Lung microvascular endothelial cell (primary cell): ENCODE data around the gene RPH3AL. TPM values are rescaled to one million over a fixed set of nuclear protein-coding genes. Genes with fewer than 3 reads are reported as not detected.

Experiments
- DNase-seq, 2 donors: peaks; one replicate each; pipeline versions ENCODE4 v3.0.0 to v3.0.0-alpha.2; 2010; ENCODE audit warnings: low read depth in 2 of 2
- total RNA-seq: library from RNA; depleted of rRNA; stranded (reverse); fragments of >200 nt; gene quantifications from 2 replicates; pipeline ENCODE4 v1.2.1, GENCODE V29; 2014

The RPH3AL gene, protein sequence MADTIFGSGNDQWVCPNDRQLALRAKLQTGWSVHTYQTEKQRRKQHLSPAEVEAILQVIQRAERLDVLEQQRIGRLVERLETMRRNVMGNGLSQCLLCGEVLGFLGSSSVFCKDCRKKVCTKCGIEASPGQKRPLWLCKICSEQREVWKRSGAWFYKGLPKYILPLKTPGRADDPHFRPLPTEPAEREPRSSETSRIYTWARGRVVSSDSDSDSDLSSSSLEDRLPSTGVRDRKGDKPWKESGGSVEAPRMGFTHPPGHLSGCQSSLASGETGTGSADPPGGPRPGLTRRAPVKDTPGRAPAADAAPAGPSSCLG
- 8.9 and 22.2 TPM in 2 replicates for total RNA-seq

DNA sequence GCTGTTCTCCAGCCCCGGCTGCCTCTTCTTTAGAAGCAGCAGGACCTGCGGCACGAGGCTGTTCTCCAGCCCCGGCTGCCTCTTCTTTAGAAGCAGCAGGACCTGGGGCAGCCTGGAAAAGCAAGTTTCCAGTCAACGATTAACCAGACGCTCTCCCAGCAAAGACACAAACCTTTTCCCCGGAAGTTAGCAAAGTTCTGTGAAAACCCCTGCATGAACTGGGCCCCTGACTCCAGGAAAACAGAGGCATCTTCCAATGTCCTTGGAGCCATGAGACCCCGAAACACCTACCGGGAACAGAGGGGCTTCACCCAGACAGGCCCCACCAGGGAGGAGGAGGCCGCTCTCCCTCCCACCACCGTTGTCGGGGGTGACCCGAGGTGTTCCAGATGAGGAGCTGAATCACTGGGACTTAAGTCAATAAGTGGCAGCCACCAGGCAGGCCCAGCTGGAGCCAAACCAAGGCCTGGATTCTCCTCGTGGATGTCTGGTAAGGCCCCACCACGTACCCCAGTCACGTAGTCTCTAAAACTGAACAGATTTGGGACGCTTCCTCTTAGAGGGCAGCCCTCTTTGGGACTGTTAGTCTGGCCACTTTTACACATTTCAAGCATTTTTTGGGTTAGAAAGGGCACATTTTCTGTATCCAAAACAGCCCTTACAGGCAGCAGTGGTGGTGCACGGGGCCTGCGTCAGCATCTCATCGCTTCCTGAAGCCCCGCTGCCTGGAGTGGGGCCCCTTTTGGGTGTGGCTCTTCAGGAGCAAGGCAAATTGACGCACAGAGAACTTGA is at the start of gene RPH3AL:
TSS of gene RPH3AL (minus strand) at position 387 of the 792 bp plus-strand sequence. CDS start 25,264 bp downstream, outside the sequence.
- DNase-seq, result peak; percentile 63 to 85

DNA sequence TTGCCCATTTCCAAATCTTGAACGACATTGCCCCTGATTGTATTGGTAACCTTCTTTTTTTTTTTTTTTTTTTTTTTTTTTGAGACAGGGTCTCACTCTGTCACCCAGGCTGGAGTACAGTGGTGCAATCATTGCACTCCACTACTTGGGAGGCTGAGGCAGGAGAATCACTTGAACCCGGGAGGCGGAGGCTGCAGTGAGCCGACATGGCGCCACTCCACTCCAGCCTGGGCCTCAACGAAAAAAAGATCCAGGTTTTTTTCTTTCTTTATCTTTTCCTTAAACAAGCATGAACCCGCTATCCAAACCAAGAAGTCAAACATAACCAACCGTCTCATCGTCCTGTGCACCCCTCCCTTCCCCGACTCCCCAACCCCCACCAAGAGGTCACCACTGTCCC is 47.6 kb upstream of the RPH3AL start:
- DNase-seq, result no peak

DNA sequence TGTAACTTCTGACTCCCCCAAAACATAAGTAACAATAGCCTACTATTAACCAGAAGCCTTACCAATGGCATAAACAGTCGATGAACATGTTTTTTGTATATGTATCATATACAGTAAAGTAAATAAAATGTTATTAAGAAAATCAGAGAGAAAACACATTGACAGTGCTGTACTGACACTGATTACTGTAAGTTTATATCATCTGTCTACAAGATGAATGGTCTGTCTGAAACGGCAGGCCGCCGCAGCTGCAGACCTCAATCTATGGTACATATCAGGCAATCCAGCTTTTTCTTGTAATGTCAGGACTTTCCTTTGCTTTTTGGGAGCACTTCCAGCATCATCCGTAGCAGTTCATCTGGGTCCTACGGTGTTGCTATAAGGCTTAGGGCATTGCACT is 44.2 kb upstream of the RPH3AL start:
- DNase-seq, result no peak

DNA sequence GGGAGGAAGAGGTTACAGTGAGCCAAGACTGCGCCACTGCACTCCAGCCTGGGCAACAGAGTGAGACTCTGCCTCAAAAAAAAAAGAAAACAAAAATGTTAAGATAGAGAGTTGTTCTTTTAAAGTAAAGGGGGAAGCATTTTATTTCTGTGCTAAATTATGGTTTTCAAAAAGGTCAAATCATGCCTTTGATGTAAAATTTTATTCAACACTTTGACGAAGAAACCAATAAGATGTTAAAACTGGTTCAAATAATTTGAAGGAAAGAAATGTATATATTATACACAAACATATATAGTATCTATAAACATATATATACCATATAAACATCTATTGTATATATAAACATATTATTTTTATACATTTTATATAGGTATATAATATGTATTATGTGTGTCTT is 43.4 kb upstream of the RPH3AL start:
- no peak for DNase-seq

DNA sequence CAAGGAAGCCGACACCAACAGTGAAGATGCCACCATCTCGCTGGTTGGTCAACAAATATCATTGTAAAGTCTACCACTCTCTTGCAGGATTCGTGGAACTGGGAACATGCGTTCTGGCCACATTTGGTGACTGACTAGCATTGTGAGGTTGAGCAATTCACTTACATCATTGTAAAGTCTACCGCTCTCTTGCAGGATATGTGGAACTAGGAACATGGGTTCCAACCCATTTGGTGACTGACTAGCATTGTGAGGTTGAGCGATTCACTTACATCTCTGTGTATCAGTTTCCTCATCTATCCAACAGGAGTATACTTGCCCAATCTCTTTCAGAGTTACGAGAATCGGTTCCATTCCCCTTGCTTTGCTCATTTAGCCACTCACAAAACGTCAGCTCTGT is 42.6 kb upstream of the RPH3AL start:
- DNase-seq, result no peak

DNA sequence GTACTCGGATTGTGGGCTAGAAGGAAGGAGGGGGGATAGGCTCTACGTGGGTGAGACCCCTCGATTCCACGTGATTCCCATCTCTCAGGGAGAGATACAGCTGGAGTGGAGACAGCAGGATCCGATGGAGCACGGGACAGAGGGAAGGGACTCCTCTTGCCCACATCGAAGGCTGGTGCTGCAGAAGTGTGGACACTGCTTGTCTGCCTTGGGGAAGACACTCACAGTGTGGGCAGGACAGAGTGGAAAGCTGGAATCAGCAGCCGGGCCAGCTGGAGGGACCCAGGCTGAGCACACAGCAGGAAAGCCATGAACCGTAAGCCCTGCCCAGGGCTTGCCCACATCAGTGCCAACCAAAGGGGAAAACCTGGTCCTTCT is 42.1 kb upstream of the RPH3AL start:
- no peak for DNase-seq

DNA sequence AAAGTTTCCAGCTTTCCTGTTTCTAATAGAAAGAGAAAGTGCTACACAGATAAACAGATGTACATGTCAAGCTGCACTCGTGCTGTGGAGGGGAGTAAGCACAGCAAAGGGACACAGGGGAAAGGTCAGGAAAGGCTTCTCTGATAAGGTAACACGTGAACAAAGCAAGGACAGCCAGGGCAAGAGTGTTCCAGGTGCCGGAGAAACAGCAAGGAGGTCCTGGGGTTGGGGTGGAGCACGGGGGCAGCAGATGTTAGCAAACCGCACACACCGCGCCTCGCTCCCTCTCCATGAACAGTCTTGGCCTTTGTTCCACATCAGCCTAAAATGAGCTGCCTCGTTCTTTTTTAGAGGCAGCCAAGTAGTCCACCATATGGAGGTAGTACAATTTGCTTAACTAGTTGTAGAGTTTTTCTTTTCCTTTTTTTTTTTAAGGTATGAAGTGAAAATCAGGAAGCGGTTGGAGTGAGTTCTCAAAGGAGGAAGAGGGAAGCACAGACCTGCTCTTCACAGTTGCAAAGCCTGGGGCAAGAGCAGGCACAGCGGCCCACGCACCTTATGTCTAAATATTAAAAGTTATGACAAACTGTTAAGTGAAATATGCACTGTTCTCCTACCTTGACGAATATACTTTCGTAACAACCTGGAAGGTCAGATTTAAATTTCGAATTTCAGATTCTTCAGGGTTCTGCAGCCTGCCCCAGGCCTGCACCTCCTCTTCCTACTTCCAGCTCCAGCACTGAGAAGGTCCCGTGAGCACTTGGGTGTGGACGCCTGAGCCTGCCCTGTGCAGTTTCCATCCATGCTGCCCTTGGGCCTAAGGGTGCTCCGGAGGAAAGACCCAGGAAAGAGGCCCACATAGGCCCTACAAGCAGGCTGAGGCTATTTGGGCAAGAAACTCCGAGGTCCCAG is 41.5 kb upstream of the RPH3AL start:
- DNase-seq, result peak in 1 of 2 donors; percentile 55

DNA sequence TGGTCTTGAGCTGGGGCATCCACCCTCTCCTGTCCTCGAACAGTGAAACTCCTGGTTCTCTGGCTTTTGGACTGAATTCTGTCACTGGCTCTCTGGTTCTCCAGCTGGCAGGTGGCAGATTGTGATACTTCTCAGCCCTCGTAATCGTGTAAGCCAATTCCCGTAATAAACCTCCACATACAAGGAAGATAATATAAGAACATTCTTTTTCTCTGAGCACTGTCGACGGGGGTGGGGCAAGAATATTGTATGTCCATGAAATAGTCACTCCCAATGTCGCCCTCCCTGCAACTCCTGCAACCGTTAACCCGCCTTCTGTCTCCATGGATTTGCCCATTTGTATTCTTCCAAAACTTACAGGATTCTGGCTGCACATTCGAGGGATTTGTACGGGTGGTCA is 39.2 kb upstream of the RPH3AL start:
- DNase-seq, result no peak

DNA sequence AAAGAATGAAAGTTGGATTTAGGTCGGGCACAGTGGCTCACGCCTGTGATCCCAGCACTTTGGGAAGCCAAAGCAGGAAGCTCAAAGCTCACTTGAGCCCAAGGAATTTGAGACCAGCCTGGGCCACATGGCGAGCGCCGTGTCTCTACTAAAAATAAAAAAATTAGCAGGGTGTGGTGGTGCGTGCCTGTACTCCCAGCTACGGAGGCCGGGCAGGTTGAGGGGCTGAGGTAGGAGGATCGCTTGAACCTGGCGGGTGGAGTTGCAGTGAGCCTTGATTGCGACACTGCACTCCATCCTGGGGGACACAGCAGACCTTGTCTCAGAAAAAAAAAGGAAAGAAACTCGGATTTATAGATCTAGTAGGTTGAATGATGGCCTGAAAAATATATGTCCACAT is 37.4 kb upstream of the RPH3AL start:
- no peak for DNase-seq

DNA sequence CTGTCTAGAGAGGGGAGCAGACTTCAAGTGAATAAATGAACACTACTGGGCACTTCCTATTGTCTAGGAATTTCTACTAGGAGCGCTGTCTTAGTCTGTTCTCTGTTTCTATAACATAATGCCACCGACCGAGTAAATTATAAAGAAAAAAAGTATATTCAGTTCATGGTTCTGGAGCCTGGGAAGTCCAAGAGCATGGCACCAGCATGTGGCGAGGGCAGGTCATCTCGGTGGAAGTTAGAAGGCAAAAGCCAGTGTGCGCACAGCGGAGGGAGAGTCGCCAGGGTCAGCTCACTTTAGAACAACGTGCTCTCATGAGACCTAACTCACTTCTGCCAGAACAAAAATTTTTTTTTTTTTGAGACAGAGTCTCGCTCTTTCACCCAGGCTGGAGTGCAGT is 35.5 kb upstream of the RPH3AL start:
- no peak for DNase-seq

DNA sequence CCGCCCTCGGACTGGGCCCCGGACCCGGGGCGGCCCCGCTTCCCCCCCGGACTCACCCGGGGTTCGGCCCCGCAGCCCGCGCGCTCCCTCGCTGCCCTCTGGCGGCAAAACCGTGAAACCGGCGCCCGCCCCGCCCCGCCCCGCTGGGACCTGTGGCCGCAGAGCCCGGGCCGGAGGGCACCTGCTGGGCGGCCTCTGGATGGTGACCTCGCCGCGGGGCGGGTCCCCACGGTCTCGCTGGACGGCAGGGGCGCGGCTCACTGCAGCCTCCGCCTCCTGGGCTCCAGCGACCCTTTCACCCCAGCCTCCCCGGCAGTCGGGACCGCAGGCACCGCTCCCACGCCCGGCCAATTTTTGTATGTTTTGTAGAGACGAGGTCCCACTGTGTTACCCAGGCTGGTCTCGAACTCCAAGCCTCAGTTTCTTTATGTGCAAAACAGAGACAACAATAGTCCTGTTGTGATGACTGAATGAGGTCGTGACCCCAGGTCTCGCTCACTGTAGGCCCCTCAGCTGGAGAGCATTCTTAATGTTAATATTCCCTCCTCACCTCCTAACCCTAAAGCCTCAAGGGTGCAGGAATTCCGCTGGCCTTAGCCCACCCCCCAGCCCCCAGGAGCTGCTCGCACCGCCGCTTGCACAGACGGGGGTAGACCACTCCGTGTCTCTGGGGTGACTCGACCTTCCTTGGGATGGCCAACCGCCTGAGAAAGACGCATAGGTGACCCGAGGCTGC is 33.7 kb upstream of the RPH3AL start:
- DNase-seq, result peak; percentile 47 to 64

DNA sequence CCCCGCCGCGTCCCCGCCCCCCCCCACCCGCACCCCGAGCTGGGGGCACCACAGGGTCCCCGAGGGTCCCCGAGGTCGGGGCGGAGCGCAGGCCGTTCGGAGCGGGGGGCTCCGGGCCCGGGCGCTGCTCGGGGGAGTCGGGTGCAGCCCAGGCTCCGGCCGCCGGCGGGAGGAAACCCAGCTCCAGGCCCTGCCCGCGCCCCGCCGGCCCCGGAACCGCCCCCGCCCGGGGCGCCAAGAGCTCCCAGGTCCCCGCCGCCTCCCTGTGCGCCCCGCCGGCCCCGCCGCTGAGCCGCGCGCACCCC is 33.2 kb upstream of the RPH3AL start:
- no peak for DNase-seq

DNA sequence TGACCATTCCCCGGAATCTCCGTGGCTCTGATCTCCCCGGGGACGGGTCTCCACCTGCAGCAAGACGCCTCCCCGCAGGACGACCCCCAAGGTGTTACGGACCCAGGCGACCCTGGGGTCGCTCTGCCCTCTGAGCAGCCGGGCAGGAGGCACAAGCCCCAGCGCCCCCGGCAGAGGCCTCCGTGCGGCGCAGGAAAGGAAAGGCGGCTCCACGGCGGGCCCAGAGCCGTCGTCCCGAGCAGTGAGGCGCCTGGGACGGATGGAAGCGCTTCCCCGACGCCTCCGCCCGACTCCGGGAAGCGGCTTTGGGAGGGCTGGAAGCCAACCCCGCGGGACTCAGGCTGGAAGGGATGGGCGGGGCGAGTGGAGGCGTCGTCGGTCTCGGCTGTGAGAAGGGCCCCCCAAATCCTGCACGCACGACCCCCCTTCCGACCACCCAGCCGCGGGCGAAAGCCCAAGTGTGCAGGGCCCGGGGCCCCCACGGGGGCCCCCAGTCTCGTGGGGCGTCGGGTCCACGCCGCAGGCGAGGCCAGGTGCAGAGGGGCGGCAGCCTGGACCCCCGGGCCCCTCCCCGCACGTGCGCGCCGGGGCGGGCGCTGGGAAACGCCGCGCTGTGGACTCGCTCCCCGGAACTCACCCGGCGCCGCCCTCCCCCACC is 32.7 kb upstream of the RPH3AL start:
- peak; percentile 25 to 29 for DNase-seq

DNA sequence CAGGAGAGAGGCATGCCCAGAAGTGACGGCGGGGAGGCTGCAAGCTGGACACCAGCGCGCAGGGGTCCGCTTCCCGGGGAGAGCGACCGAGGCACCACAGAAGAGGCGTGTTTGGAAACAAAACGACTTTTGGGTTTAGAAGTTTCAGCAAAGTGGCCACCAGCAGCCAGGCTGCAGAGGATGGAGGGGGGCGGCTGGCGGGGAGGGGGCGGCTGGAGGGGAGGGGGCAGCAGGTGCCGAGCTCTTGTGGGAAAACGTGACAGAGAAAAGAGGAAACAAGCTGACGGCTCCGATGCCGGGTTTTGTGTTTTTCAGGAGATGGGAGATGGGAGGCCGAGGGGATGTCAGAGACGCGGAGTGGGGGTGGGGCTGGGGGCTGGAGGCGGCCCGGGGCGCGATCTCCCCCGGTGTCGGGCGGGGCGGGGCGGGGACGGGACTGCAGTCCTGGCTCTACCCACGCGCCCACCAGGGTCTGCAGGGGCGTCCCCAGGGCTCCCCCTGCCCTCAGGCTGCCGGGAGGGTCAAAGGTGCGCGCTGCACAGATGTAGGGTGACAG is 32.1 kb upstream of the RPH3AL start:
- DNase-seq, result no peak

DNA sequence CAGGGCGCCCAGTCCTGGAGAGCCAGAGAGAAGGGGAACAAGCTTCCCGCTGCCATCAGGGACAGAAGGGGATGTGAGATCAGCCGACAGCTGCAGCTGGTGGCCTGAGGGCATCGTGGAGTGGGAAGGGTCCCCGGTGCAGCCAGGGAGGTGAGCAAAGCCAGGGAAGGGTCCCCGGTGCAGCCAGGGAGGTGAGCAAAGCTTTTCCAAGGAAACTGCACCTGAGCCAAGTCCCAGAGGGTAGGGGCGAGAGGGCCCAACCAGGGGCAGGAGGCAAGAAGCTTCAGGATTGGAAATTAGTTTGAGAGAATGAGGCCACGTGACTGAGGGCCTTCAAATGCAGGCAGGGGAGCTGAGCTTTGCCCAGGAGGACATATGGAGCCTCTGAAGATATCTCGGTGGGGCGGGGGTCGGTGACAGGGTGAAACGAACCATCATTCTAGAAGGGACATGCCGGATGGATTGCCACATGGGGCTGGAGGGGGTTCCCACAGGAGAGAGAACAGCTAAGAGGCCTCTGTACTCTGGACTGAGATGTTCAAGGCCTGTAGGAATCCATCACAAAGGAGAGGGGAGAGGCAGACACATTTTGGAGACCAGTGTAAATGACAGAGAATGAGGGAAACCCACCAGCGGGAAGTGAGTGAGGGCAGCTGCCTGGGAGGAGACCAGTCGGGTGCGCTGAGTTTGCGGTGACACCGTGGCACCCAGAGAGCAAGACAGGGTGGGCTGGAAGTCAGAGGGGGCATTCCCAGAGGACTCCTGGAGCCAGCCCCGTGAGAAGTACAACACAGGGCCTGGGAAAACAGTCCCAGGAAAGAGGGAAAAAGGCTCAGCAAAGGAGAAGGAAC is 31.4 kb upstream of the RPH3AL start:
- no peak for DNase-seq

DNA sequence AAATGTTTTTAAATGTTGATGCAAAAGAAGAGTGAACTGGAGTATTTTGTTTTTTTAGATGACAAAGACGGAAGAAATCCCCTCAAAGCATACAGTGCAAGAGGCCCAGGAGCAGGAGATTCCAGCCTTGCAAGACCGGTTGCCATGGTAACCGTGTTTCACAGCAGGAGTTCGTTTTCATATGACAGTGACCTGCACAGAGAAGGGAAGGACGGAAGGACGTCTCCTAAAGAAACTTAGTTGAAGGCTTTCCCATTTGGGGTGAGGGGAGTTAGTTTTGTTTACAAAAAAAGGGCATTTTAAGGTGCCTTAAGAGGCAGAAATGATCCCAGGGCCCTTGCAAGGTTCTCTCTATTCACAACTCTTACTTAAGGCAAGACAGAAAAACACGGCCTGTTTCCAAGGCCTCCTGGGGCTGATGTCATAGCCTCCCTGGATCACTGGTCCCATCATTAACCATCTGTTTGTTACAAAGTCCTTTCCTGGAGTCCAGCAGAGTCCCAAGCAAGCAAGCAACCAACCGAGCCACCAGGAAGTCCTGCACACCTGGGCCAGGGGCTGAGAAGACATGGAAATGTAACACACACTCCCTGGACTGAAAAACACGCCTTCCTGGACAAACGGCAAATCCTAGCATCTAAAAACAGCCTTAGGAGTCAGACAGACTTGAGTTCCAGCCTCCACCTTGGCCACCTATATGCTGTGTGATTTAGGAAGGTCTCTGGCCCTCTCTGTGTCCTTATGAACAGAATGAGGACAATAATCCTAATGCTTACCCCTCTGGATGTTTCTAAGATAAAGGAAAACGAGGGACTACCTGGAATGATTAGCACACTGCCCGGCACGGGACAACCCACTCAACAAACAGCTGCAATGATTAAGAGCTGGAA is 30.3 kb upstream of the RPH3AL start:
- no peak for DNase-seq

DNA sequence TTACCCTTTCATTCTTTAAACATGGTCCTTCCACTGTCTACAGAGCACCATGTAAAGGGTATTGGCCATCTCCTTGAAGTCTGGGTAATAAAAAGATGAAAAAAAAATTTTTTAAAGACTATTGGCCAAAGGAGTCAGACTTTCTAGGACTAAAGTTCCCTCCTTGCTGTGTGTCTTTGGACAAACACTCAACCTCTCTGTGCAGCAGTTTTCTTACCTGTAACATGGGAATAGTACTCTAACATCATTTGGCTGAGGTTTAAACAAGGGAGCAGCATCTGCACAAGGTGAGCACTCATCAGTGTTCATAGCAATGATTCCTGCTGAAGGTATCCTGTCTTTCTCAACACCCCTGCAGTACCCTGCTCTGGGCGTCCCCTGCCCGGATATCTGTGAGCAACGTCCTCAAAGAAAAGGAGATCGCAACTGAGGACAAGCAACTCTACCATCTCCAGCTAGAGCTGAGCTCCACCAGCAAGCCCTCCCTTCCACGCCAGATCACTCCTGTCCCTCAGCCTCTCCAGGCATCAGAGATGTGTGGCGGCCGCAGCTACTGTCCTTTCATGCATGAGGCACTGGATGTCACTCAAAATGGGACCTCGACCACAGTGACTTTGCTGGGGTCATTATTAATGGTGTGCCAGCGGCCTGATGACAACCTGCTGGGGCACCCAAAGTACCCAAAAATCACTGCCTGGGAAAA is 29.5 kb upstream of the RPH3AL start:
- no peak for DNase-seq

DNA sequence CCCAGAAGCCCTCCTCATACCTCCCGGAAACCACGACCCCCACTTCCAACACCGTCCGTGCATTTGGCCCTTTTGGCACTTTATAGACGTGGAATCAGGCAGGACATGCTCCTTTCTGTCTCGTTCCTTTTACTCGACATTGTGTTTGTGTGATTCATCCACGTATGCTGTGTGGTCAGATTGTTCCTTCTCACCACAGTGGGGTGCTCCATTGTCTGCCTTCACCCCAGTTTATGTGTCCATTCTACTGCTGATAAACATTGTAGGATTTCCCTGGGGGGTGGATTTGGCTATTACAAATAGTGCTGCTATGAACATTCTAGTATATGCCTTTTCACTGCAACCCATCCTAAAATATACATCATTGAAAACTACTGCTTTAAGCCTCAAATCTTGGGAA is 28.9 kb upstream of the RPH3AL start:
- DNase-seq, result no peak
